Measurements from ENCODE around the gene KANSL1.
"Not testable (repeated sequence)": the region's sequence is repeated elsewhere in the genome, so short reads cannot be mapped to it uniquely, and the experiment has no call there.

KANSL1 gene

DNA sequence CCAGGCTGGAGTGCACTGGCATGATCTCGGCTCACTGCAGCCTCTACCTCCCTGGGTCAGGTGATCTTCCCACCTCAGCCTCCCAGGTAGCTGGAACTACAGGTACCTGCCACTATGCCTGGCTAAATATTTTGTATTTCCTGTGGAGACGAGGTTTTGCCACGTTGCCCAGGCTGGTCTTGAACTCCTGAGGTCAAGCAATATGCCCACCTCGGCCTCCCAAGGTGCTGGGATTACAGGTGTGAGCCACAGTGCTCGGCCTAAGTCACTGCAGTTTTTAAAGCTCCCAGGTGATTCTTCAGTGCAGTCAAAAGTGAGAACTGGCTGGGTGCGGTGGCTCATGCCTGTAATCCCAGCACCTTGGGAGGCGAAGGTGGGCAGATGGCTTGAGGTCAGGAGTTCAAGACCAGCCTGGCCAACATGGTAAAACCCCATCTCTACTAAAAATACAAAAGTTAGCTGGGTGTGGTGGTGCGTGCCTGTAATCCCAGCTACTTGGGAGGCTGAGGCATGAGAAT lies 173.8 kb downstream of the KANSL1 start:
- DNase-seq: not testable (repeated sequence)

DNA sequence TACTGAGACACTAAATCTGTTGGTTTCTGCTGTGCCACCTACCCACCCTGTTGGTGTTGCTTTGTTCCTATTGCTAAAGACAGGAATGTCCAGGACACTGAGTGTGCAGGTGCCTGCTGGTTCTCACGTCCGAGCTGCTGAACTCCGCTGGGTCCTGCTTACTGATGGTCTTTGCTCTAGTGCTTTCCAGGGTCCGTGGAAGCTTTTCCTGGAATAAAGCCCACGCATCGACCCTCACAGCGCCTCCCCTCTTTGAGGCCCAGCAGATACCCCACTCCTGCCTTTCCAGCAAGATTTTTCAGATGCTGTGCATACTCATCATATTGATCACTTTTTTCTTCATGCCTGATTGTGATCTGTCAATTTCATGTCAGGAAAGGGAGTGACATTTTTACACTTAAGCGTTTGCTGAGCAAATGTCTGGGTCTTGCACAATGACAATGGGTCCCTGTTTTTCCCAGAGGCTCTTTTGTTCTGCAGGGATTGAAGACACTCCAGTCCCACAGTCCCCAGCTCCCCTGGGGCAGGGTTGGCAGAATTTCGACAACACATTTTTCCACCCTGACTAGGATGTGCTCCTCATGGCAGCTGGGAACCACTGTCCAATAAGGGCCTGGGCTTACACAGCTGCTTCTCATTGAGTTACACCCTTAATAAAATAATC lies 179.6 kb downstream of the KANSL1 start:
- DNase-seq: no peak

DNA sequence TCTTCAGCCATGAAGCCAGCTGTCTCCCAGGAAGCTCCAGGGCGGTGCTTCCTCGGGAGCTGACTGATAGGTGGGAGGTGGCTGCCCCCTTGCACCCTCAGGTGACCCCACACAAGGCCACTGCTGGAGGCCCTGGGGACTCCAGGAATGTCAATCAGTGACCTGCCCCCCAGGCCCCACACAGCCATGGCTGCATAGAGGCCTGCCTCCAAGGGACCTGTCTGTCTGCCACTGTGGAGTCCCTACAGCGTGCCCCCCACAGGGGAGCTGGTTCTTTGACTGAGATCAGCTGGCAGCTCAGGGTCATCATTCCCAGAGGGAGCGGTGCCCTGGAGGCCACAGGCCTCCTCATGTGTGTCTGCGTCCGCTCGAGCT lies 180.1 kb downstream of the KANSL1 start:
- no peak for DNase-seq

DNA sequence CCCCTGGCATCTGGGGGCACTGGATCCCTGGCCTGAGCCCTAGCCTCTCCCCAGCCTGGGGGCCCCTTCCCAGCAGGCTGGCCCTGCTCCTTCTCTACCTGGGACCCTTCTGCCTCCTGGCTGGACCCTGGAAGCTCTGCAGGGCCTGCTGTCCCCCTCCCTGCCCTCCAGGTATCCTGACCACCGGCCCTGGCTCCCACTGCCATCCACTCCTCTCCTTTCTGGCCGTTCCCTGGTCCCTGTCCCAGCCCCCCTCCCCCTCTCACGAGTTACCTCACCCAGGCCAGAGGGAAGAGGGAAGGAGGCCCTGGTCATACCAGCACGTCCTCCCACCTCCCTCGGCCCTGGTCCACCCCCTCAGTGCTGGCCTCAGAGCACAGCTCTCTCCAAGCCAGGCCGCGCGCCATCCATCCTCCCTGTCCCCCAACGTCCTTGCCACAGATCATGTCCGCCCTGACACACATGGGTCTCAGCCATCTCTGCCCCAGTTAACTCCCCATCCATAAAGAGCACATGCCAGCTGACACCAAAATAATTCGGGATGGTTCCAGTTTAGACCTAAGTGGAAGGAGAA lies 180.6 kb downstream of the KANSL1 start:
- no peak for DNase-seq

DNA sequence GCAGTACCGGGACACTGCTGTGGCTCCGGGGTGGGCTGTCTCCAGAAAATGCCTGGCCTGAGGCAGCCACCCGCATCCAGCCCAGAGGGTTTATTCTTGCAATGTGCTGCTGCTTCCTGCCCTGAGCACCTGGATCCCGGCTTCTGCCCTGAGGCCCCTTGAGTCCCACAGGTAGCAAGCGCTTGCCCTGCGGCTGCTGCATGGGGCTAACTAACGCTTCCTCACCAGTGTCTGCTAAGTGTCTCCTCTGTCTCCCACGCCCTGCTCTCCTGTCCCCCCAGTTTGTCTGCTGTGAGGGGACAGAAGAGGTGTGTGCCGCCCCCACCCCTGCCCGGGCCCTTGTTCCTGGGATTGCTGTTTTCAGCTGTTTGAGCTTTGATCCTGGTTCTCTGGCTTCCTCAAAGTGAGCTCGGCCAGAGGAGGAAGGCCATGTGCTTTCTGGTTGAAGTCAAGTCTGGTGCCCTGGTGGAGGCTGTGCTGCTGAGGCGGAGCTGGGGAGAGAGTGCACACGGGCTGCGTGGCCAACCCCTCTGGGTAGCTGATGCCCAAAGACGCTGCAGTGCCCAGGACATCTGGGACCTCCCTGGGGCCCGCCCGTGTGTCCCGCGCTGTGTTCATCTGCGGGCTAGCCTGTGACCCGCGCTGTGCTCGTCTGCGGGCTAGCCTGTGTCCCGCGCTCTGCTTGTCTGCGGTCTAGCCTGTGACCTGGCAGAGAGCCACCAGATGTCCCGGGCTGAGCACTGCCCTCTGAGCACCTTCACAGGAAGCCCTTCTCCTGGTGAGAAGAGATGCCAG lies 181.3 kb downstream of the KANSL1 start:
- DNase-seq: no peak

DNA sequence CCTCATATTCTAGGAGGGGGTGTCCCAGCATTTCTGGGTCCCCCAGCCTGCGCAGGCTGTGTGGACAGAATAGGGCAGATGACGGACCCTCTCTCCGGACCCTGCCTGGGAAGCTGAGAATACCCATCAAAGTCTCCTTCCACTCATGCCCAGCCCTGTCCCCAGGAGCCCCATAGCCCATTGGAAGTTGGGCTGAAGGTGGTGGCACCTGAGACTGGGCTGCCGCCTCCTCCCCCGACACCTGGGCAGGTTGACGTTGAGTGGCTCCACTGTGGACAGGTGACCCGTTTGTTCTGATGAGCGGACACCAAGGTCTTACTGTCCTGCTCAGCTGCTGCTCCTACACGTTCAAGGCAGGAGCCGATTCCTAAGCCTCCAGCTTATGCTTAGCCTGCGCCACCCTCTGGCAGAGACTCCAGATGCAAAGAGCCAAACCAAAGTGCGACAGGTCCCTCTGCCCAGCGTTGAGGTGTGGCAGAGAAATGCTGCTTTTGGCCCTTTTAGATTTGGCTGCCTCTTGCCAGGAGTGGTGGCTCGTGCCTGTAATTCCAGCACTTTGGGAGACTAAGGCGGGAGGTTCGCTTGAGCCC lies 182.5 kb downstream of the KANSL1 start:
- no peak for DNase-seq

DNA sequence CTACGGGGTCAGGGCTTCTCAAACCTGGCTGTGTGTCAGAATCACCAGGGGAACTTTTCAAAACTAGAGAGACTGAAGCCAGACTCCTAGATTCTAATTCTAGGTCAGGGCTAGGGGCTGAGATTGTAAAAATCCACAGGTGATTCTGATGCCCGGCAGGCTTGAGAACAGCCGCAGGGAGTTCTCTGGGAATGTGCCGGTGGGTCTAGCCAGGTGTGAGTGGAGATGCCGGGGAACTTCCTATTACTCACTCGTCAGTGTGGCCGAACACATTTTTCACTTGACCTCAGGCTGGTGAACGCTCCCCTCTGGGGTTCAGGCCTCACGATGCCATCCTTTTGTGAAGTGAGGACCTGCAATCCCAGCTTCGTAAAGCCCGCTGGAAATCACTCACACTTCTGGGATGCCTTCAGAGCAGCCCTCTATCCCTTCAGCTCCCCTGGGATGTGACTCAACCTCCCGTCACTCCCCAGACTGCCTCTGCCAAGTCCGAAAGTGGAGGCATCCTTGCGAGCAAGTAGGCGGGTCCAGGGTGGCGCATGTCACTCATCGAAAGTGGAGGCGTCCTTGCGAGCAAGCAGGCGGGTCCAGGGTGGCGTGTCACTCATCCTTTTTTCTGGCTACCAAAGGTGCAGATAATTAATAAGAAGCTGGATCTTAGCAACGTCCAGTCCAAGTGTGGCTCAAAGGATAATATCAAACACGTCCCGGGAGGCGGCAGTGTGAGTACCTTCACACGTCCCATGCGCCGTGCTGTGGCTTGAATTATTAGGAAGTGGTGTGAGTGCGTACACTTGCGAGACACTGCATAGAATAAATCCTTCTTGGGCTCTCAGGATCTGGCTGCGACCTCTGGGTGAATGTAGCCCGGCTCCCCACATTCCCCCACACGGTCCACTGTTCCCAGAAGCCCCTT lies 183.3 kb downstream of the KANSL1 start:
- DNase-seq: no peak

DNA sequence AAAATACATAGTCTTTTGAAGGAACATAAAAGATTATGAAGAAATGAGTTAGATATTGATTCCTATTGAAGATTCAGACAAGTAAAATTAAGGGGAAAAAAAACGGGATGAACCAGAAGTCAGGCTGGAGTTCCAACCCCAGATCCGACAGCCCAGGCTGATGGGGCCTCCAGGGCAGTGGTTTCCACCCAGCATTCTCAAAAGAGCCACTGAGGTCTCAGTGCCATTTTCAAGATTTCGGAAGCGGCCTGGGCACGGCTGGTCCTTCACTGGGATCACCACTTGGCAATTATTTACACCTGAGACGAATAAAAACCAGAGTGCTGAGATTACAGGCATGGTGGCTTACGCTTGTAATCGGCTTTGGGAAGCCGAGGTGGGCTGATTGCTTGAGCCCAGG lies 184.6 kb downstream of the KANSL1 start:
- no peak for DNase-seq

DNA sequence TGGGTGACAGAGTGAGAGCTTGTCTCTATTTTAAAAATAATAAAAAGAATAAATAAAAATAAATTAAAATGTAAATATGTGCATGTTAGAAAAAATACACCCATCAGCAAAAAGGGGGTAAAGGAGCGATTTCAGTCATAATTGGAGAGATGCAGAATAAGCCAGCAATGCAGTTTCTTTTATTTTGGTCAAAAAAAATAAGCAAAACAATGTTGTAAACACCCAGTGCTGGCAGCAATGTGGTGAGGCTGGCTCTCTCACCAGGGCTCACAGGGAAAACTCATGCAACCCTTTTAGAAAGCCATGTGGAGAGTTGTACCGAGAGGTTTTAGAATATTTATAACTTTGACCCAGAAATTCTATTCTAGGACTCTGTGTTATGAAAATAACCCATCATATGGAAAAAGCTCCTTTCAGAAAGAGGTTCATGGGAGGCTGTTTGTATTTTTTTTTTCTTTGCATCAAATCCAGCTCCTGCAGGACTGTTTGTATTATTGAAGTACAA lies 185.7 kb downstream of the KANSL1 start:
- no peak for DNase-seq

DNA sequence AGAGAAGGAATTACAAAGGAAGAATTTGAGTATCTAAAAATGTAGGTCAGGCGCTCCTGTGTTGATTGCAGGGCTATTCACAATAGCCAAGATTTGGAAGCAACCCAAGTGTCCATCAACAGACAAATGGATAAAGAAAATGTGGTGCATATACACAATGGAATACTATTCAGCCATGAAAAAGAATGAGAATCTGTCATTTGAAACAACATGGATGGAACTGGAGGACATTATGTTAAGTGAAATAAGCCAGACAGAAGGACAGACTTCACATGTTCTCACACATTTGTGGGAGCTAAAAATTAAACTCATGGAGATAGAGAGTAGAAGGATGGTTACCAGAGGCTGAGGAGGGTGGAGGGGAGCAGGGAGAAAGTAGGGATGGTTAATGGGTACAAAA lies 187.1 kb downstream of the KANSL1 start:
- not testable (repeated sequence) for DNase-seq

DNA sequence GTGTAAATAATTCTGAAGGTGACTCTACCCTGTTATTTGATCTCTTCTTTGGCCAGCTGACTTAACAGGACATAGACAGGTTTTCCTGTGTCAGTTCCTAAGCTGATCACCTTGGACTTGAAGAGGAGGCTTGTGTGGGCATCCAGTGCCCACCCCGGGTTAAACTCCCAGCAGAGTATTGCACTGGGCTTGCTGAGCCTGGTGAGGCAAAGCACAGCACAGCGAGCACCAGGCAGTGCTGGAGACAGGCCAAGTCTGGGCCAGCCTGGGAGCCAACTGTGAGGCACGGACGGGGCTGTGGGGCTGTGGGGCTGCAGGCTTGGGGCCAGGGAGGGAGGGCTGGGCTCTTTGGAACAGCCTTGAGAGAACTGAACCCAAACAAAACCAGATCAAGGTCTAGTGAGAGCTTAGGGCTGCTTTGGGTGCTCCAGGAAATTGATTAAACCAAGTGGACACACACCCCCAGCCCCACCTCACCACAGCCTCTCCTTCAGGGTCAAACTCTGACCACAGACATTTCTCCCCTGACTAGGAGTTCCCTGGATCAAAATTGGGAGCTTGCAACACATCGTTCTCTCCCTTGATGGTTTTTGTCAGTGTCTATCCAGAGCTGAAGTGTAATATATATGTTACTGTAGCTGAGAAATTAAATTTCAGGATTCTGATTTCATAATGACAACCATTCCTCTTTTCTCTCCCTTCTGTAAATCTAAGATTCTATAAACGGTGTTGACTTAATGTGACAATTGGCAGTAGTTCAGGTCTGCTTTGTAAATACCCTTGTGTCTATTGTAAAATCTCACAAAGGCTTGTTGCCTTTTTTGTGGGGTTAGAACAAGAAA lies 189.1 kb downstream of the KANSL1 start:
- no peak for DNase-seq

DNA sequence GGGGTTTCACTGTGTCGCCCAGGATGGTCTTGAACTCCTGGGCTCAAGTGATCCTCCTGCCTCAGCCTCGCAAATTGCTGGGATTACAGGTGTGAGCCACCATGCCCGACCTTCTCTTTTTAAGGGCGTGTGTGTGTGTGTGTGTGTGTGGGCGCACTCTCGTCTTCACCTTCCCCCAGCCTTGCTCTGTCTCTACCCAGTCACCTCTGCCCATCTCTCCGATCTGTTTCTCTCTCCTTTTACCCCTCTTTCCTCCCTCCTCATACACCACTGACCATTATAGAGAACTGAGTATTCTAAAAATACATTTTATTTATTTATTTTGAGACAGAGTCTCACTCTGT lies 190.3 kb downstream of the KANSL1 start:
- no peak for DNase-seq

DNA sequence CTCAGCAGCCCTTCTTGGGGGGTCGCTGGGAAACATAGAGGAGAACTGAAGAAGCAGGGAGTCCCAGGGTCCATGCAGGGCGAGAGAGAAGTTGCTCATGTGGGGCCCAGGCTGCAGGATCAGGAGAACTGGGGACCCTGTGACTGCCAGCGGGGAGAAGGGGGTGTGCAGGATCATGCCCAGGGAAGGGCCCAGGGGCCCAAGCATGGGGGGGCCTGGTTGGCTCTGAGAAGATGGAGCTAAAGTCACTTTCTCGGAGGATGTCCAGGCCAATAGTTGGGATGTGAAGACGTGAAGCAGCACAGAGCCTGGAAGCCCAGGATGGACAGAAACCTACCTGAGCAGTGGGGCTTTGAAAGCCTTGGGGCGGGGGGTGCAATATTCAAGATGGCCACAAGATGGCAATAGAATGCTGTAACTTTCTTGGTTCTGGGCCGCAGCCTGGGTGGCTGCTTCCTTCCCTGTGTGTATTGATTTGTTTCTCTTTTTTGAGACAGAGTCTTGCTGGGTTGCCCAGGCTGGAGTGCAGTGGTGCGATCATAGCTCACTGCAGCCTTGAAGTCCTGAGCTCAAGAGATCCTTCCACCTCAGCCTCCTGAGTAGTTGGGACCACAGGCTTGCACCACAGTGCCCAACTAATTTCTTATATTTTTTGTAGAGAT lies 190.8 kb downstream of the KANSL1 start:
- peak; percentile 78 for DNase-seq

DNA sequence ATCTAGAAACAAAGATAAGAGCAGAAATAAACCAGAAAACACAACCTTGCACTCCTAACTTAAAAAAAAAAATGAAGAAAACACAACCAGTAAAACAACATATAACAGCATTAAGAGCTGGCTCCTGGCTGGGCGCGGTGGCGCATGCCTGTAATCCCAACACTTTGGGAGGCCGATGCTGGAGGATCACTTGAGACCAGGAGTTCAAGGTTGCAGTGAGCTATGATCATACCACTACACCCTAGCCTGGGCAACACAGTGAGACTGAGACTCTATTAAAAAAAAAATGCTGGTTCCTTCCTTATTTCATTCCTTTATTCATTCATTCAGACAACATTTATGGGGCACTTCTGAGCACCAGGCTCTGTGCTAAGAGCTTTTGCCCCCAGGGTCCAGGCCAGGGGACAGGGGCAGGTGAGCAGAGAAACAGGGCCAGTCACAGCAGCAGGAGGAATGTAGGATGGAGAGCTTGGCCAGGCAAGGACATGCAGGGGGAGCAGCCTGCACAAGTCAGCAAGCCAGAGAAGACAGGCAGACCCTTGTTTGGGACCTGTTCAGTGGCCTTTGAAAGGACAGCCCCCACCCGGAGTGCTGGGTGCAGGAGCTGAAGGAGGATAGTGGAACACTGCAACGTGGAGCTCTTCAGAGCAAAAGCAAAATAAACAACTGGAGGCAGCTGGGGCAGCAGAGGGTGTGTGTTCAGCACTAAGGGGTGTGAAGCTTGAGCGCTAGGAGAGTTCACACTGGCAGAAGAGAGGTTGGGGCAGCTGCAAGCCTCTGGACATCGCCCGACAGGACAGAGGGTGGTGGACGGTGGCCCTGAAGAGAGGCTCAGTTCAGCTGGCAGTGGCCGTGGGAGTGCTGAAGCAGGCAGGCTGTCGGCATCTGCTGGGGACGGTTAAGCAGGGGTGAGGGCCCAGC lies 191.6 kb downstream of the KANSL1 start:
- no peak for DNase-seq

DNA sequence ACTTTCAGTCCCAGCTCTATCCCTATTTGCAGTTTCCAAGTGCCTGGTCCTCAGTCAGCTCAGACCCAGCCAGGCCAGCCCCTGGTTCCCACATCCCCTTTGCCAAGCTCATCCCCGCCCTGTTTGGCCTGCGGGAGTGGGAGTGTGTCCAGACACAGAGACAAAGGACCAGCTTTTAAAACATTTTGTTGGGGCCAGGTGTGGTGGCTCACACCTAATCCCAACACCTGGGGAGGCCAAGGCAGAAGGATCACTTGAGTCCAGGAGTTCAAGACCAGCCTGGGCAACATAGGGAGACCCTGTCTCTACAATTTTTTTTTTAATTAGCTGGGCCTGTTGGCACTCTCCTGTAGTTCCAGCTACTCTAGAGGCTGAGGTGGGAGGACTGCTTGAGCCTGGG lies 192.5 kb downstream of the KANSL1 start:
- DNase-seq: no peak

DNA sequence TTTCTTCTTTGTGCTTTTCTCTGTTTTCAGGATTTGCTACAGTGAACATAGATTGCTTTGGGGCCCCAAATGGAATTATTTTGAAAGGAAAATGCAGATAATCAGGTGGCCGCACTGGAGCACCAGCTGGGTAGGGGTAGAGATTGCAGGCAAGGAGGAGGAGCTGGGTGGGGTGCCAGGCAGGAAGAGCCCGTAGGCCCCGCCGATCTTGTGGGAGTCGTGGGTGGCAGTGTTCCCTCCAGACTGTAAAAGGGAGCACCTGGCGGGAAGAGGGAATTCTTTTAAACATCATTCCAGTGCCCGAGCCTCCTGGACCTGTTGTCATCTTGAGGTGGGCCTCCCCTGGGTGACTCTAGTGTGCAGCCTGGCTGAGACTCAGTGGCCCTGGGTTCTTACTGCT lies 192.9 kb downstream of the KANSL1 start:
- DNase-seq: no peak

DNA sequence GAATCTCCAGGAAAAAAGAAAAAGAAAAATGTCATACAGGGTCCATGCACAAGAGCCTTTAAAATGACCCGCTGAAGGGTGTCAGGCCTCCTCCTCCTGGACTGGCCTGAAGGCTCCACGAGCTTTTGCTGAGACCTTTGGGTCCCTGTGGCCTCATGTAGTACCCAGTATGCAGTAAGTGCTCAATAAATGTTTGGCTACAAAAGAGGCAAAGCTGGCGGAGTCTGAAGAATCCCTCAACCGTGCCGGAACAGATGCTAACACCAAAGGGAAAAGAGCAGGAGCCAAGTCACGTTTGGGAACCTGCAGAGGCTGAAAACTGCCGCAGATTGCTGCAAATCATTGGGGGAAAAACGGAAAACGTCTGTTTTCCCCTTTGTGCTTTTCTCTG lies 193.3 kb downstream of the KANSL1 start:
- DNase-seq: no peak

DNA sequence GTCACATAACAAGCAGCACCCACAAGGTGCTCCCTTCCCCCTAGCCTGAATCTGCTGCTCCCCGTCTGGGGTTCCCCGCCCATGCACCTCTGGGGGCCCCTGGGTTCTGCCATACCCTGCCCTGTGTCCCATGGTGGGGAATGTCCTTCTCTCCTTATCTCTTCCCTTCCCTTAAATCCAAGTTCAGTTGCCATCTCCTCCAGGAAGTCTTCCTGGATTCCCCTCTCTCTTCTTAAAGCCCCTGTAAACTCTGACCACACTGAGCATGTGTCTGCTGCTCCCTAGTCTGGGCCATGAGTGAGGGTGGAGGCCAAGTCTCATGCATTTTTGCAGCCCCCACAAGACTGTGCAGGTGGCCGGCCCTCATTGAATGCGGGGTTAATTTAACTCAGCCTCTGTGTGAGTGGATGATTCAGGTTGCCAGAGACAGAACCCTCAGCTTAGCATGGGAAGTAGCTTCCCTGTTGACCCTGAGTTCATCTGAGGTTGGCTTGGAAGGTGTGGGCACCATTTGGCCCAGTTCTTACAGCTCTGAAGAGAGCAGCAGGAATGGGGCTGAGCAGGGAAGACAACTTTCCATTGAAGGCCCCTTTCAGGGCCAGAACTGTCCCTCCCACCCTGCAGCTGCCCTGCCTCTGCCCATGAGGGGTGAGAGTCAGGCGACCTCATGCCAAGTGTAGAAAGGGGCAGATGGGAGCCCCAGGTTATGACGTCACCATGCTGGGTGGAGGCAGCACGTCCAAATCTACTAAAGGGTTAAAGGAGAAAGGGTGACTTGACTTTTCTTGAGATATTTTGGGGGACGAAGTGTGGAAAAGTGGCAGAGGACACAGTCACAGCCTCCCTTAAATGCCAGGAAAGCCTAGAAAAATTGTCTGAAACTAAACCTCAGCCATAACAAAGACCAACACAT lies 194.0 kb downstream of the KANSL1 start, which contains the start of gene STH:
Gene STH, plus strand, starts transcription at position 264 of the 913 bp plus-strand sequence. Its CDS starts 30 bp downstream, at position 294.
- DNase-seq: no peak

DNA sequence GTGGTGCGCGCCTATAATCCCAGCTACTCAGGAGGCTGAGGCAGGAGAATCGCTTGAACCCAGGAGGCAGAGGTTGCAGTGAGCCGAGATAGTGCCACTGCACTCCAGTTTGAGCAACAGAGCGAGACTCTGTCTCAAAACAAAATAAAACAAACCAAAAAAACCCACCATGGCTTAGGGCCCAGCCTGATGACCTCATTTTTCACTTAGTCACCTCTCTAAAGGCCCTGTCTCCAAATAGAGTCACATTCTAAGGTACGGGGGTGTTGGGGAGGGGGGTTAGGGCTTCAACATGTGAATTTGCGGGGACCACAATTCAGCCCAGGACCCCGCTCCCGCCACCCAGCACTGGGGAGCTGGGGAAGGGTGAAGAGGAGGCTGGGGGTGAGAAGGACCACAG lies 195.6 kb downstream of the KANSL1 start:
- DNase-seq: no peak

Measured in activated gamma-delta T cell treated with Interleukin-2 at 50 U/mL for 16 hours (primary cell).